Stimulated activated CD8-positive, alpha-beta memory T cell treated with anti-CD3 and anti-CD28 coated beads, Interleukin-12 subunit alpha, Interleukin-12 subunit beta, amount 100 ng/mL, for 24 hours (primary cell): ENCODE results near the gene CPT2.

Experiments used
- DNase-seq: peaks from one replicate; pipeline ENCODE4 v3.0.0-alpha.2; 2020; ENCODE audit errors: extremely low read depth

Gene CPT2

GRCh38 chr1:53262000-53262399, 65.4 kb downstream of the CPT2 start:
- no peak for DNase-seq
